ENCODE measurements around the gene FAM111A. TPM values are rescaled to one million over a fixed set of nuclear protein-coding genes. Genes with fewer than 3 reads are reported as not detected.
A peak's percentile ranks its signal among the peaks of the same experiment; 100 is the strongest.

FAM111A gene
- total and polyA plus RNA-seq, 9 donors: 10.6 to 26.5 (median 20.4) TPM

DNA sequence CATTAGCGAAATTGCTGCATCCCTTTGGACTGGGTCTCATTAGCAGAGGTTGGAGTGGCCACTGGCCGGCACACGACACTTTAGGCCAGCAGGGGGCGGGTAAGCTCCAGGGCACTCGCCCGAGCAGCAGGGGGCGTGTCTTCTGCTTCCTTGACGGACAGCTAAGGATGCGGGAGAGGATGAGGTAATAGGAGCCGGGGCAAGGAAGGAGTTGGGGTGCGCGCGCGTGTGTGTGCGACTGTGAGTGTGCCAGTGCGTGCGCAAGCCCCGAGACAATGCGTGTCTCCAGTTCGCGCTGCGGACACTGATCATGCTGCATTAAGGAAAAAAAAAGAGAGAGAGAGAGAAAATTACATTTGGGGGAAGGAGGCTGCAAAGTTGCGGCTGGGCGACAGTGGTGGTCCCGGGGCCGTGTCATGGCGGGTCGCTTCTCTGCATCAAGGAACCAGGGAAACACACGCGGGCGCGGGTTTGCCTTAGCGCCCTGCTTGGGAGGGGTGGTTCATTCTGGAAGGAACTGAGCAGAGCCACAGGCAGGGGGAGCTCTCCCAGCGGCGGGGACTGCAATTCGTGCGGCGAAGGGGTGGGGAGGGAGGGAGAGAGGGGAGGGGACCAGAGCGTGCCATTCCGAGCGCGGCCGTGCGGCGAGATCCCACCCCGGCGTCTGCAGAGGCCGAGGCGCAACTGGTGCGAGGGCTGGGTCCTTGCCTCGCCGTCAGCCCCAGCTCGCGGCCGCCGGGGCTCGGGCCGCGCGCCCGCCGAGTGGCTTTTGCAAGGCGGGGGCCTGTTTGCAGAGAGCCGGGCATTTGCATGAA is 29.1 kb downstream of the FAM111A start, which contains the start of gene DTX4:
Gene DTX4 (plus strand): TSS at position 625 of the 815 bp plus-strand sequence. CDS start 464 bp downstream, outside the sequence.
- Histone ChIP-seq H3K4me3 (peak within 1 kb of the TSS; percentile 68), H3K27me3 (no peaks in the 10 kb centered on the region), H3K9me3 (no peaks in the 10 kb centered on the region), H3K4me1 (ENCODE audit: insufficient read depth) (peaks cover 22% of the 10 kb centered on the region), H3K36me3 (no peaks in the 10 kb centered on the region), H3K27ac (peak within 1 kb of the TSS; percentile 73 to 80)
- intact Hi-C loops (cut with DNase I): loop anchor here (2.0 to 10.0 kb wide), 6 partner anchors 33 to 116 kb away; no protein-coding TSS in a partner anchor
- peak; percentile 92 to 96 (median 95) for DNase-seq
- TF ChIP-seq POLR2A (IDR thresholded peaks at IDR 0.05): peak; percentile 20
- TF ChIP-seq EP300 (IDR thresholded peaks at IDR 0.05): no peak
- TF ChIP-seq, protein P1, sequence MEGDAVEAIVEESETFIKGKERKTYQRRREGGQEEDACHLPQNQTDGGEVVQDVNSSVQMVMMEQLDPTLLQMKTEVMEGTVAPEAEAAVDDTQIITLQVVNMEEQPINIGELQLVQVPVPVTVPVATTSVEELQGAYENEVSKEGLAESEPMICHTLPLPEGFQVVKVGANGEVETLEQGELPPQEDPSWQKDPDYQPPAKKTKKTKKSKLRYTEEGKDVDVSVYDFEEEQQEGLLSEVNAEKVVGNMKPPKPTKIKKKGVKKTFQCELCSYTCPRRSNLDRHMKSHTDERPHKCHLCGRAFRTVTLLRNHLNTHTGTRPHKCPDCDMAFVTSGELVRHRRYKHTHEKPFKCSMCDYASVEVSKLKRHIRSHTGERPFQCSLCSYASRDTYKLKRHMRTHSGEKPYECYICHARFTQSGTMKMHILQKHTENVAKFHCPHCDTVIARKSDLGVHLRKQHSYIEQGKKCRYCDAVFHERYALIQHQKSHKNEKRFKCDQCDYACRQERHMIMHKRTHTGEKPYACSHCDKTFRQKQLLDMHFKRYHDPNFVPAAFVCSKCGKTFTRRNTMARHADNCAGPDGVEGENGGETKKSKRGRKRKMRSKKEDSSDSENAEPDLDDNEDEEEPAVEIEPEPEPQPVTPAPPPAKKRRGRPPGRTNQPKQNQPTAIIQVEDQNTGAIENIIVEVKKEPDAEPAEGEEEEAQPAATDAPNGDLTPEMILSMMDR (IDR thresholded peaks at IDR 0.05): peak; percentile 93 to 95 (median 94)
- 0 to 1% (median 1%) methylated on average over 59 to 64 of the region's 64 CpGs for WGBS, 3 donors

DNA sequence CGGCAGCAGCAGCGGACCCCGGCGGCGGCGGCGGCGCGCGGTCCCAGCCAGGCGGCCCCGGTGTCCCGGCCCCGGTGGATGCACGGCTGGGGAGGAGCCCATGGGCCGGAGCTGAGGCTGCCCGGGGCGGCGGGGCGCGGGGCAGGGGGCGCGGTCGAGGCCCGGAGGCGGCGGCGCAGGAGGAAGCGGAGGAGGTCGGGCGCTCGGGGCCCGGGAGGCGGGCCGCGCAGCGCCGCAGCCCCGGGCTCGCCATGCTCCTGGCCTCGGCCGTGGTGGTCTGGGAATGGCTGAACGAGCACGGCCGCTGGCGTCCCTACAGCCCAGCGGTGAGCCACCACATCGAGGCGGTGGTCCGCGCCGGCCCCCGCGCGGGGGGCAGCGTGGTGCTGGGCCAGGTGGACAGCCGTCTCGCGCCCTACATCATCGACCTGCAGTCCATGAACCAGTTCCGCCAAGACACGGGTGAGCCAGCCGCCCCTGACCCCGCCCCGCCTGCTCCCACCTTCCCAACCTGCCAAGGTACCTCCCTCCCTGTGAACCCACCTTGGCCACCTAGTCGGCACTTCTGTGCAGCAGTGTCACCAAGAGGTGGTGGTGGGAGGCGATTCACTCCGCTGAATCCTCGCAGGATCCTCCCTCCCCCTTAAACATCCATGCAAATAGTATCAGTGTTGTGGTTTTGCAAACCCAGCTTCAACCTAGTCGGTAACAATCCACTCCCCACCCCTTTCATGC is 29.9 kb downstream of the FAM111A start:
- H3K4me1 ChIP-seq (ENCODE audit: insufficient read depth): peaks cover 22% of the 10 kb centered on the region
- 0 to 1% (median 0%) methylated on average over 19 to 69 of the region's 70 CpGs for WGBS, 3 donors
- peak in 4 of 5 donors; percentile 27 to 59 (median 55) for DNase-seq
- no peaks in the 10 kb centered on the region for H3K27me3 ChIP-seq
- no peak for TF ChIP-seq EP300 (IDR thresholded peaks at IDR 0.05)
- TF ChIP-seq POLR2A (IDR thresholded peaks at IDR 0.05): no peak
- TF ChIP-seq, protein P1 (IDR thresholded peaks at IDR 0.05): no peak
- intact Hi-C loops (cut with DNase I): loop anchor here in 3 of 4 donors (2.0 to 10.0 kb wide), 4 partner anchors 32 to 115 kb away; no protein-coding TSS in a partner anchor
- peak overlapping the region; percentile 68 for H3K4me3 ChIP-seq
- peak overlapping the region; percentile 73 to 80 for H3K27ac ChIP-seq
- H3K9me3 ChIP-seq: no peaks in the 10 kb centered on the region
- no peaks in the 10 kb centered on the region for H3K36me3 ChIP-seq

DNA sequence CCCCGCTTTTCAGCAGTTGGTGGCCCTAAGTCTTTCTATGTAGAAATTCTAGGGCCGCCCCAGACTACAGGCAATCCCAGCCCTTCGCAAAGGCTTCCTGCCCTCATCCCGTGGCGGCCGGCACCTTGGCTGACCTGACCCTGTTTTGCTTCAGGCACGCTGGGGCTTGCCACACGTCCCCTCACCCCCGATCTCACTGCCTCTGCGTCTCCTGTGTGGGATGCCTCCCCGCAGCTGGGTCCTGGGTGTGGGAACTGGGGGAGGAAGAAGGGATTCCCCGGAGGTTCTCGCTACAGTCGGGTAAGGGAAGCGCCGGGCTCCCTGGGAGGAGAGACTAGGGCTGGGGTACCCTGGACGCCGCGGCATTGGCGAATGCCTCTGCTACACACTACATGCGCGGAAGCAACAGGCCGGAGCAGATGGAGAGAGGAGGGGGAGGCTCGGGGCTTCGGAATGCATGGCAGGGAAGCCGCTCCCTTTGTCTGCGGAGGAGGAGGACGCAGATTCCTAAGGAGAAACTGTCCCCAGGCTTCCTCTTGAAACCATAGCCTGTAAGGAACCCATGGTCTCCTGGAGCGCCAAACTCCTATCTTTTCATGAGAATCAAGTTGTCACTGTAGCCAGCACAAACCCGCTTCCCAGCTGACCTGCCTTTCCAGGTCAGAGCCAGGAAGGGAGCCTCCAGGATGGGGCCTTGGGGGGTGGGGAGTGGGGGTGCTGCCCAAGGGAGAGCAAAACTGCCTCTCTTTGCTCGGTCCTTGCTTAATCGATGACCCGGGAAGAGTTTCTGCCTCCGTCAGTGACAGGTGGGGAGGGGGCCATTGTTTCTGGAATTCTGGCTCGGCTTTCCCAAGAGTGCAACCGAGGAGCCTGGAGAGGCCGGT is 30.7 kb downstream of the FAM111A start:
- intact Hi-C loops (cut with DNase I): loop anchor here in 3 of 4 donors (2.0 to 10.0 kb wide), 4 partner anchors 31 to 114 kb away; no protein-coding TSS in a partner anchor
- Histone ChIP-seq H3K4me1 (ENCODE audit: insufficient read depth) (peaks cover 22% of the 10 kb centered on the region), H3K36me3 (no peaks in the 10 kb centered on the region), H3K4me3 (peak overlapping the region; percentile 68), H3K9me3 (no peaks in the 10 kb centered on the region), H3K27me3 (no peaks in the 10 kb centered on the region), H3K27ac (peak overlapping the region; percentile 73 to 80)
- TF ChIP-seq EP300 (IDR thresholded peaks at IDR 0.05) (no peak), POLR2A (IDR thresholded peaks at IDR 0.05) (no peak)
- TF ChIP-seq, protein P1 (IDR thresholded peaks at IDR 0.05): no peak
- peak; percentile 42 to 67 (median 57) for DNase-seq
- 1 to 3% (median 1%) methylated on average over 36 to 37 of the region's 37 CpGs for WGBS, 3 donors

Measured in ovary (tissue), 9 donors.